Bronchial epithelial cell (primary cell): ENCODE data around the gene CERS1. TPM values are rescaled to one million over a fixed set of nuclear protein-coding genes. Genes with fewer than 3 reads are reported as not detected.

Source experiments
- DNase-seq: peaks from one replicate; pipeline ENCODE4 v3.0.0-alpha.2; 2010; ENCODE audit warnings: low read depth
- FAIRE-seq: peaks from 2 replicates; lab custom pipeline; 2011; peaks lifted over from hg19 to GRCh38; lab: Jason Lieb, UNC
- H3K27me3 ChIP-seq: 2 replicates; pipeline ENCODE4 v1.5.1; 2011; ENCODE audit warnings: low read length; ENCODE audit not compliant: control insufficient read depth, insufficient read depth
- H3K36me3 ChIP-seq: 2 replicates; pipeline ENCODE4 v1.5.1; 2011; ENCODE audit warnings: low read length; ENCODE audit not compliant: control insufficient read depth, insufficient read depth
- H3K4me3 ChIP-seq: 2 replicates; pipeline ENCODE4 v1.5.1; 2011; ENCODE audit warnings: mild to moderate bottlenecking, low read depth, low read length, control low read depth
- total RNA-seq: library from RNA; depleted of rRNA; stranded (reverse); fragments of >200 nt; gene quantifications from 2 replicates; pipeline ENCODE4 v1.2.1, GENCODE V29; 2014
- TF ChIP-seq, protein P1 (sequence below): IDR thresholded peaks from 2 replicates; pipeline ENCODE4 v1.5.1; 2011; ENCODE audit warnings: mild to moderate bottlenecking, moderate library complexity, low read length, control low read depth, inconsistent platforms; ENCODE audit not compliant: insufficient read depth, severe bottlenecking

The CERS1 gene
- total RNA-seq, 1 donor from 2014 or later, result 0.26 TPM

DNA sequence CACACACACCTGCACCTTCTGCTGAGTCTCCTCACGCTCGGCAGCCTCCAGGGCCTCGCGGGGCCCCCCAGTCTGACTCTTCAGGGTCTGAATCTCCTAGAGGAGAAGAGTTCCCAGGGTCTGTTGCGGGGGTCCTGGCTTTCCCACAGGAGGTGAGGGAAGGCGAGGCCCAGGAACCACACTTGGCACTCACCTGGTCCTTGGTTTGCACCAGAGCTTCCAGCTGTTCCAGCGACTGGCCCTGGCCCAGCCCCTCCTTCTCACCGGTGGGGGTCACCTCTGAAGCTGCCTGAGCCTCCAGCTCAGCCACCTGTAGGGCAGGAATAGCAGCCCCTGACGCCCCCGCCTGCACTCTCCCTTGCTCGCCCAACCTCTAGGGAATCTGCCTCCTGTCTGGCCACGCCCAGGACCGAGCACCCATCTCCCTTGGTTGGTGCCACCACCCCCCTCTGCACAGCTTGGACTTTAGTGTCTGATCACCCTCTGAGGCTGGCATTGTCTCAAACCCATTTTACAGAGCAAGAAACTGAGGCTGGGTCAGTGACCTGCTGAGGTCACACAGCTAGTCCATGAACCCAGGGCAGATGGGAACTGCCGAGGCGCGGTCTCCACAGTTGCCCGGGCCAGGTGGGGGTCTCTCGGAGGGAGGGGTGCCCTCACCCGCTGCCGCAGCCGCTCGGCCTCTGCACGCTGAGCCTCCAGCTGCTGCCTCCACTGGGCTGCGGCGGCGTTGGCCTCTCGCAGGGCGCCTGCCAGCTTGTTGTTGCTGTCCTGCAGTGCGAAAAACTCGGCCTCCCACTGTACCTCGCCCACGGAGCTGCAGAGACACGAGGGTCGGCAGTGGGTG is 35.6 kb upstream of the CERS1 start:
- no peak overlapping the region for H3K4me3 ChIP-seq
- peaks cover 34% of the 10 kb centered on the region for H3K36me3 ChIP-seq
- TF ChIP-seq, protein P1, sequence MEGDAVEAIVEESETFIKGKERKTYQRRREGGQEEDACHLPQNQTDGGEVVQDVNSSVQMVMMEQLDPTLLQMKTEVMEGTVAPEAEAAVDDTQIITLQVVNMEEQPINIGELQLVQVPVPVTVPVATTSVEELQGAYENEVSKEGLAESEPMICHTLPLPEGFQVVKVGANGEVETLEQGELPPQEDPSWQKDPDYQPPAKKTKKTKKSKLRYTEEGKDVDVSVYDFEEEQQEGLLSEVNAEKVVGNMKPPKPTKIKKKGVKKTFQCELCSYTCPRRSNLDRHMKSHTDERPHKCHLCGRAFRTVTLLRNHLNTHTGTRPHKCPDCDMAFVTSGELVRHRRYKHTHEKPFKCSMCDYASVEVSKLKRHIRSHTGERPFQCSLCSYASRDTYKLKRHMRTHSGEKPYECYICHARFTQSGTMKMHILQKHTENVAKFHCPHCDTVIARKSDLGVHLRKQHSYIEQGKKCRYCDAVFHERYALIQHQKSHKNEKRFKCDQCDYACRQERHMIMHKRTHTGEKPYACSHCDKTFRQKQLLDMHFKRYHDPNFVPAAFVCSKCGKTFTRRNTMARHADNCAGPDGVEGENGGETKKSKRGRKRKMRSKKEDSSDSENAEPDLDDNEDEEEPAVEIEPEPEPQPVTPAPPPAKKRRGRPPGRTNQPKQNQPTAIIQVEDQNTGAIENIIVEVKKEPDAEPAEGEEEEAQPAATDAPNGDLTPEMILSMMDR, result no peak
- H3K27me3 ChIP-seq, result no peaks in the 10 kb centered on the region
- DNase-seq, result no peak
- no peak for FAIRE-seq

DNA sequence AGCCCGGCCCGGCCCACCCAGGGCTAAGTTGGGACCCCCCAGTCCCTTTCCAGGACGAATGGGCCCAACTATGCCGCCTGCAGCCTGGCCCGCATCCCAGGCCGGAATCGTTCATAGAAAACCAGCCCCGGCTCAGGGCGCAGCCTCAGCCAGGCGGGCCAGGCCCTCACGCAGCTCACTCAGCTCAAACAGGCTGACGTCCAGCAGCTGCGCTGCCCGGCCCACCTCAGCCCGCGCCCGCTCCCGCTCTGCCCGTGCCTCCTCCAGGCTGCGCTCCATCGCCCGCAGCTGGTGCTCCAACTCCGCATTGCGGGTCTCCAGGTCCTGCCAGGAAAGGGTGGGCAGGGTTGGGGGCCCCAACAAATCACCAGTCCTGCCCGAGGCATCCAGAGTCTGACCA is 33.4 kb upstream of the CERS1 start:
- TF ChIP-seq, protein P1, result no peak
- DNase-seq (no peak), FAIRE-seq (no peak)
- Histone ChIP-seq H3K36me3 (peaks cover 47% of the 10 kb centered on the region), H3K4me3 (no peak overlapping the region), H3K27me3 (no peaks in the 10 kb centered on the region)

DNA sequence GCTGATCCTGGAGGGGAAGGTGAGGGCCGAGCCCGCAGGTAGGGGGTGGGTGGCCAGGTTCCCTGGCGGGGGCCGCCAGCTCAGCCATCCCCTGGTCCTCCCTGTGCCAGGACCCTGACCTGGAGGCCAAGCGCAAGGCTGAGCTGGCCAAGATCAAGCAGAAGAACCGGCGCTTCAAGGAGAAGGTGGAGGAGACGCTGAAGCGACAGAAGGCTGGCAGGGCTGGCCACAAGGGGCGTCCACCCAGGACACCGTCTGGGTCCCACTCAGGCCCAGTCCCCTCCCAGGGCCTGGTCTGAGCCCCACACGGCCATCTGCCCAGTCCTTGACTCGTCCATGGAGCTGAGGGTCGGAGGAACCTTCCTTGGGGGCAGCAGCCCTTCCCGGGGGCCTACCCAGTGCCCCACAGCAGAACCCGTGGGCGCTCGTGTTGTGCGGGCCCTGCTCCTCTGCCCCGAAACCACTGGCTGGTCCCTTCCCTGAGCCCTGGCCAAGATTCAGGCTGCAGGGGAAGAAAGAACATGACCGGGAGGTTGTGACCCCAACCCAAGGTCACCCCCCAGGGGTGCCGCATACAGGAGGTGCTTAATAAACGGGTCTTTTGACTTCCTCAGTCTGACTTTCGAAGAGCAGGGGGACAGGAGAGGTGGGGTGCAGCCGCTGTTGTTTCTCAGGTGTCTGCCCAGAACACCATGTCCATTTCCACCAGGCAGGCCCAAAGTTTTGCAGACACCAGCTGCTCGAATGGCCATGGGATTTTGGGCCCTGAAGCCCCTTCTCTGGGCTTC is 32.3 kb upstream of the CERS1 start:
- Histone ChIP-seq H3K4me3 (no peak overlapping the region), H3K36me3 (peaks cover 43% of the 10 kb centered on the region), H3K27me3 (no peaks in the 10 kb centered on the region)
- FAIRE-seq, result no peak
- TF ChIP-seq, protein P1, result no peak
- no peak for DNase-seq

DNA sequence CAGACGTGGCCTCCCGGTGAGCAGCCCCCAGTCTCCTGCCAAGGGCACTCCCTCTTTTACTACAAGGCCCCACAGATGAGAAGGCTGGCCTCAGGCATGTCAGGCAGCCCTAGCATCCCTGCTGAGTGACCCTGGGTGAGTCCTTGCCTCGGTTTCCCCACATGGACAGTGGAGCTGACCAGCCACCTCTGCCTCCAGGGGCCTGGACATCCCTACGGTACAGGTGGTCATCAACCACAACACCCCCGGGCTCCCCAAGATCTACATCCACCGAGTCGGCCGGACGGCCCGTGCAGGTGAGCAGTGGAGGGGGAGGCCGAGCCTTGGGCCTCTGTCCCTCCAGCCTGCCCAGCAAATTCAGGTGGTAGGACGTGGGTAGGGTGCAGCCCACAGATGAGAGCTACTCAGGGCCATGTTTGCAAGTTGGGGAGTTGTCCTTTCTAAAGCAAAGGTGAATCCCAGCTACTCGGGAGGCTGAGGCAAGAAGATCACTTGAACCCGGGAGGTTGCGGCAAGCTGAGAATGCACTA is 28.8 kb upstream of the CERS1 start:
- Histone ChIP-seq H3K36me3 (peaks cover 45% of the 10 kb centered on the region), H3K4me3 (no peak overlapping the region), H3K27me3 (no peaks in the 10 kb centered on the region)
- no peak for DNase-seq
- FAIRE-seq, result no peak
- TF ChIP-seq, protein P1, result no peak

DNA sequence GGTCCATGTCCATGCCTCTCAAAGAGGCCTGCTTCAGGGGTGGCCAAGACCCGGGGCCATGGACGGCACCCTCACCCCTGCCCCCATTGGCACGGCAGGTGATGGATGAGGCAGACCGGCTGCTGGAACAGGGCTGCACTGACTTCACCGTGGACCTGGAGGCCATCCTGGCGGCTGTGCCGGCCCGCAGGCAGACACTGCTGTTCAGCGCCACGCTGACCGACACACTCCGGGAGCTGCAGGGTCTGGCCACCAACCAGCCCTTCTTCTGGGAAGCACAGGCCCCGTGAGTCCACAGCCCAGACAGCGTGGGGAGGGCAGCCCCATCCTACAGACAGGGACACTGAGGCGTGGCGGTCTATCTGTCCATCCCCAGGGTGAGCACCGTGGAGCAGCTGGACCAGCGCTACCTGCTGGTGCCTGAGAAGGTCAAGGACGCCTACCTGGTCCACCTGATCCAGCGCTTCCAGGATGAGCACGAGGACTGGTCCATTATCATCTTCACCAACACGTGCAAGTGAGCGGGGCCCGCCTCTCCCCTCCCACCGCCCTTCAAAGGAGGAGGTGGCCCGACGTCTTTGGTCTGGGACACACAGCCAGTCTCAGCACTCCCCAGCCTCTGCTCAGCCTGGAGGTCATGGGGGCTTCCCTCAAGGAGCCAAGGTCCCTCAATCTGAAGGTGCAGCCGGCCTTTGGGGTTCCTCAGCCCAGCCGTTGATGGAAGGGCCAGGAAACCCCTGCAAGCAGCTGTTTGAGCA is 26.4 kb upstream of the CERS1 start:
- Histone ChIP-seq H3K4me3 (no peak overlapping the region), H3K27me3 (no peaks in the 10 kb centered on the region), H3K36me3 (peaks cover 35% of the 10 kb centered on the region)
- DNase-seq (no peak), FAIRE-seq (no peak)
- TF ChIP-seq, protein P1, result no peak
